HCT116 (cell line): Measurements from ENCODE around the gene PPP2R5C.

ENCODE experiments used
- POLR2A ChIP-seq: IDR thresholded peaks from 2 replicates; pipeline ENCODE4 v1.7.0; 2011; ENCODE audit warnings: borderline replicate concordance; ENCODE audit not compliant: insufficient read depth, insufficient read length; ENCODE audit errors: extremely low read depth
- SP1 ChIP-seq: IDR thresholded peaks from 2 replicates; pipeline ENCODE4 v1.6.1; 2012; ENCODE audit warnings: low read depth

DNA sequence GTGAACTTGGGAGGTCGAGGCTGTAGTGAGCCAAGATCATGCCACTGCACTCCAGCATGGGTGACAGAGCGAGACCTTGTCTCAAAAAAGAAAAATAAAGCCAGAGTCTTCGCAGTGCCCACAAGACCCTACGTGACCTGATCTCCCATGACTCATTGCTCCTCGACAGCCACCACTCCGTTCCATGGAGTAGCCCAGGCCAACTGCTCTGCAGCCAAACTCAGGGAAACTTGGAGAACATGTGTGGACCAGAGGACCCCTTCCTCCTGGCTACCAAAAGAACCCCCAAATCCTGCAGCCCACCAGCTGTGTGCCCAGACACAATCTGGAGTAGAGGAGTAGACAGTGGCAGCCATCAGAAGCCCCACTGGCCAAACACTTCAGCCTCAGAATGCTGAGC is 32.1 kb upstream of the PPP2R5C start:
- TF ChIP-seq POLR2A (no peak), SP1 (no peak)
